Measurements from ENCODE around the gene ATP10B. TPM values are rescaled to one million over a fixed set of nuclear protein-coding genes. Genes with fewer than 3 reads are reported as not detected.

Gene ATP10B
- total RNA-seq, 2 experiments from 2014 or later = not detected

GRCh38 chr5:160800375-160801275 is 51.4 kb downstream of the ATP10B start:
- Histone ChIP-seq H3K36me3 (ENCODE audit: insufficient read depth, low read length) (no peaks in the 10 kb centered on the region), H3K9me3 (ENCODE audit: control insufficient read depth in 1 of 2, insufficient read depth in 1 of 2, low read length in 2 of 2) (no peaks in the 10 kb centered on the region), H3K4me1 (ENCODE audit: insufficient read depth, low read length) (no peaks in the 10 kb centered on the region), H3K4me3 (ENCODE audit: low read length) (no peak overlapping the region), H3K27me3 (ENCODE audit: control insufficient read depth in 1 of 2, insufficient read depth in 2 of 2, low read length in 2 of 2) (no peaks in the 10 kb centered on the region), H3K27ac (ENCODE audit: low read depth in 1 of 2, low read length in 2 of 2) (no peak overlapping the region)
- Mint-ChIP-seq H3K27ac (no peak overlapping the region), H3K9me3 (no peaks in the 10 kb centered on the region), H3K36me3 (ENCODE audit: low read depth) (no peaks in the 10 kb centered on the region), H3K4me1 (ENCODE audit: low read depth) (no peaks in the 10 kb centered on the region), H3K27me3 (peaks cover 7% of the 10 kb centered on the region), H3K4me3 (no peak overlapping the region)
- no peak for DNase-seq
- ChIA-PET CTCF (no interaction called here), POLR2A (no interaction called here)
- no peak for ATAC-seq (ENCODE audit: poor library complexity)
- TF ChIP-seq, protein P1, sequence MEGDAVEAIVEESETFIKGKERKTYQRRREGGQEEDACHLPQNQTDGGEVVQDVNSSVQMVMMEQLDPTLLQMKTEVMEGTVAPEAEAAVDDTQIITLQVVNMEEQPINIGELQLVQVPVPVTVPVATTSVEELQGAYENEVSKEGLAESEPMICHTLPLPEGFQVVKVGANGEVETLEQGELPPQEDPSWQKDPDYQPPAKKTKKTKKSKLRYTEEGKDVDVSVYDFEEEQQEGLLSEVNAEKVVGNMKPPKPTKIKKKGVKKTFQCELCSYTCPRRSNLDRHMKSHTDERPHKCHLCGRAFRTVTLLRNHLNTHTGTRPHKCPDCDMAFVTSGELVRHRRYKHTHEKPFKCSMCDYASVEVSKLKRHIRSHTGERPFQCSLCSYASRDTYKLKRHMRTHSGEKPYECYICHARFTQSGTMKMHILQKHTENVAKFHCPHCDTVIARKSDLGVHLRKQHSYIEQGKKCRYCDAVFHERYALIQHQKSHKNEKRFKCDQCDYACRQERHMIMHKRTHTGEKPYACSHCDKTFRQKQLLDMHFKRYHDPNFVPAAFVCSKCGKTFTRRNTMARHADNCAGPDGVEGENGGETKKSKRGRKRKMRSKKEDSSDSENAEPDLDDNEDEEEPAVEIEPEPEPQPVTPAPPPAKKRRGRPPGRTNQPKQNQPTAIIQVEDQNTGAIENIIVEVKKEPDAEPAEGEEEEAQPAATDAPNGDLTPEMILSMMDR (IDR thresholded peaks at IDR 0.05) = no peak
- intact Hi-C loops (cut with DNase I, micrococcal nuclease) = no loop called here

DNA sequence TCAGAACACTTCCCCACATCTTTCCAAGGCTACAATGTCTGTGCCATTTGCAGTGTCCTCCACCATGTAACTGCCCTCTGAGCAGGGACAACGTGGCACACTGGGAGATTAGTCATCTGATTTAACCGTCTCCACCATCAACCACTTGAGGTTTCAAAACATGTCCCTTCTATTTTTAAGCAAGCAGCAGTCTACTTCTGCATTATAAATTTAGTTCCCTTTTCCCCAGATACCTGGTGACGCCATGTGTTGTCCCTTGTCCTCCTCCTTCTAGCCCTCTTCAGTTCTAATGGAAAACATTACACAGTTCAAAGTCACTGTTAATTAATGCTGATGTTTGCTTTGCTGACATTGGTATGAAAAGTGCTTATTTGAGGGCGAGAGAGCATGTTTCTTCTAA is 52.8 kb downstream of the ATP10B start:
- Histone ChIP-seq H3K4me1 (ENCODE audit: insufficient read depth, low read length) (no peaks in the 10 kb centered on the region), H3K27ac (ENCODE audit: low read depth in 1 of 2, low read length in 2 of 2) (no peak overlapping the region), H3K27me3 (ENCODE audit: control insufficient read depth in 1 of 2, insufficient read depth in 2 of 2, low read length in 2 of 2) (no peaks in the 10 kb centered on the region), H3K9me3 (ENCODE audit: control insufficient read depth in 1 of 2, insufficient read depth in 1 of 2, low read length in 2 of 2) (no peaks in the 10 kb centered on the region), H3K36me3 (ENCODE audit: insufficient read depth, low read length) (no peaks in the 10 kb centered on the region), H3K4me3 (ENCODE audit: low read length) (no peak overlapping the region)
- Mint-ChIP-seq H3K27ac (no peak overlapping the region), H3K36me3 (ENCODE audit: low read depth) (no peaks in the 10 kb centered on the region), H3K4me3 (no peak overlapping the region), H3K27me3 (peaks cover 7% of the 10 kb centered on the region), H3K9me3 (no peaks in the 10 kb centered on the region), H3K4me1 (ENCODE audit: low read depth) (no peaks in the 10 kb centered on the region)
- peak in 3 of 14 experiments; percentile 4 to 36 (median 24) for DNase-seq
- TF ChIP-seq, protein P1 (IDR thresholded peaks at IDR 0.05) = no peak
- ChIA-PET POLR2A (no interaction called here), CTCF (no interaction called here)
- intact Hi-C loops (cut with DNase I, micrococcal nuclease) = no loop called here
- ATAC-seq (ENCODE audit: poor library complexity) = no peak

DNA sequence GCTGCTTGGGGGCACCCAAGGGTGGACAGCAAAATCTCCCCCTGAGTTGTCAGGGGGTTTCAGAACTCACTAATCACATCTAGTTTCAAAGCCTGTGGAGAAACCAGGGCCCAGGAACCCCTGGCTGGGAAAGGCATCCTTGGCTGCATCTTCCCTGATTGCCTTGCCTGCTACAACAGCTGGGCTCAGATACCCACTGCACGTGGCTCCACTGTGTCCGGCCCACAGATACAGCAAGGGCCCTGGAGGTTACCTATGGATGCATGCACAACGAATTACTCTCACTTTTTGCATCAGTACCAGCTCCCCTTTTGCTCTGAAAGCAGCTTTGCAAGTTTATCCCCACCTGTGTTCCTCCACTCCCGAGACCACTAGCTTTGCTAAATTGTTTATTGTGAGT is 55.0 kb downstream of the ATP10B start:
- Histone ChIP-seq H3K27ac (ENCODE audit: low read depth in 1 of 2, low read length in 2 of 2) (no peak overlapping the region), H3K36me3 (ENCODE audit: insufficient read depth, low read length) (no peaks in the 10 kb centered on the region), H3K4me3 (ENCODE audit: low read length) (no peak overlapping the region), H3K4me1 (ENCODE audit: insufficient read depth, low read length) (no peaks in the 10 kb centered on the region), H3K9me3 (ENCODE audit: control insufficient read depth in 1 of 2, insufficient read depth in 1 of 2, low read length in 2 of 2) (no peaks in the 10 kb centered on the region), H3K27me3 (ENCODE audit: control insufficient read depth in 1 of 2, insufficient read depth in 2 of 2, low read length in 2 of 2) (no peaks in the 10 kb centered on the region)
- Mint-ChIP-seq H3K4me3 (no peak overlapping the region), H3K4me1 (ENCODE audit: low read depth) (no peaks in the 10 kb centered on the region), H3K36me3 (ENCODE audit: low read depth) (no peaks in the 10 kb centered on the region), H3K27ac (no peak overlapping the region), H3K9me3 (no peaks in the 10 kb centered on the region), H3K27me3 (peaks cover 3% of the 10 kb centered on the region)
- ChIA-PET CTCF (no interaction called here), POLR2A (no interaction called here)
- no peak for DNase-seq
- TF ChIP-seq, protein P1 (IDR thresholded peaks at IDR 0.05) = no peak
- intact Hi-C loops (cut with DNase I, micrococcal nuclease) = no loop called here
- no peak for ATAC-seq (ENCODE audit: poor library complexity)
